HG03108 (cell line): ENCODE data around the gene PARN.

Source experiments
- ATAC-seq: cut with Tn5 transposase; IDR thresholded peaks from one replicate; pipeline ENCODE4 v1.9.1; 2021; ENCODE audit warnings: moderate library complexity; ENCODE audit not compliant: unreplicated experiment

PARN gene

DNA sequence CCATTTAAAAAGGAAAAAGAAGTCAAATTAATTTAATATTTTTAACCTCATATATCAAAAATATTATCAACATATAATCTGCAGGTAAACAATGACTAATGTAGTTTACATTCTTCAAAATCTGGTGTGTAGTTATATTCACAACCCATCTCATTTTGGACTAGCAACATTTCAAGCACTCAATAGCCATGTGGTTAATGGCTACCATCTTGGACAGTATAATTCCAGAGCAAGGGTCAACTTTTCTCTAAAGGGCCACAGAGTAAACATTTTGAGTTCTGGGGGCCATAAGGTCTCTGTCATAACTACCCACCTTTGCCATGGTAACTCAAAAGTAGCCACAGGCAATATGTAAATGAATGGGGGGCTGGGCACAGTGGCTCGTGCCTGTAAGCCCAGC lies 153.9 kb downstream of the PARN start:
- no peak for ATAC-seq

- ATAC-seq: no peak
These were observed 154.5 kb downstream of the PARN start for GRCh38 chr16:14475370-14476139.

DNA sequence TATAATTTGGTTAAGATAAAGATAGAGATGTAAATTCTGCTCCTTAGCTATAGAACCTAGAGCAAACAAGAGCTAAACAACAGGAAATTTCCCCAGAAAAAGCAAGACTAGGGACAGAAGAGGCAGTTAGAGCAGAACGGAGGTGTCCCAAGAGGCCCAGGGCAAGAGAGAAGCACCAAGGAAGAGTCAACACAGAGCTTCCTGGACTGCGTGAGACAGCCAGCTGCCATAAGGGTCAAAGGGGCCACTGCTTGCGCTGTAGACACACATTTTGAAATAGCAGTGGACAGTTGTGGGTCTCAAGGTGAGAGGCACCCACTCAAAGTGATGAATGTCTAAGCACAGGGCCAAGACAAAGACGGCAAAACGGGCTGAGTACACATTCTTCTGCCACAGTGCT lies 156.6 kb downstream of the PARN start:
- no peak for ATAC-seq

GRCh38 chr16:14472357-14472756 lies 157.7 kb downstream of the PARN start:
- no peak for ATAC-seq

DNA sequence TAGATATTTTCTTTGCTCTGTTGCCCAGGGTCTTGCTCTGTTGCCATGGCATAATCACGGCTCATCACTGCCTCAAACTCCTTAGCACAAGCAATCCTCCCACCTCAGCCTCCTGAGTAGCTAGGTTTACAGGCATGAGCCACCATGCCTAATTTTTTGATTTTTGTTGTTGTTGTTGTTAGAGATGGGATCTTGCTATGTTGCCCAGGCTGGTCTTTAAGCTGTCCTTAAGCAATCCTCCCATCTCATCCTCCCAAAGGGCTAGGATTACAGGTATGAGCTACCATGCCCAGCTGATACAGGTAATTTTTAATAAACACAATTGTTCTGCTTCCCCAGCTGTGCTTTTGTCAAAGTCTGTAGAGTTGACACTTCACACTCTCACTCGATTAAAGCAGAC lies 159.3 kb downstream of the PARN start:
- ATAC-seq: no peak

- ATAC-seq: no peak
These were observed 164.3 kb downstream of the PARN start for GRCh38 chr16:14465799-14466198.

- ATAC-seq: no peak
These were observed 165.3 kb downstream of the PARN start for GRCh38 chr16:14464796-14465195.

- ATAC-seq: no peak
These were observed 165.9 kb downstream of the PARN start for GRCh38 chr16:14464192-14464591.

GRCh38 chr16:14462811-14463210 lies 167.2 kb downstream of the PARN start:
- ATAC-seq: no peak

DNA sequence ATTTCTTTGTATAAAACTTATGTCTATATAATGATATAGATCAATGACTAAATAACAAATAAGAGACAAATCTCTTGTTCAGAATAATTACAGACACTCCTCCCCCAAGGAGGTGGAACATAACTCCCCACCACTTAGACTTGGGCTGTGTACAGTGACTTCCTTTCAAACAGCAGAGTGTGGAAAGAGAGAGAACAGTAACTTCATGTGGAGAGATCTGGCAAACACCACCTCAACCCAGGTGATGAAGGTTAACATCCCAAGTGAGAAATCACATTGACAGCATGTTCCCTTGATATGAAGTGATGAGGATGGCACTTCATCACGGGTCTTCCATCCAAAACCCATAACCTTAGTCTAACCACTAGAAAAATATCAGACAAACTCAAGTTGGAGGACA lies 169.3 kb downstream of the PARN start:
- no peak for ATAC-seq

DNA sequence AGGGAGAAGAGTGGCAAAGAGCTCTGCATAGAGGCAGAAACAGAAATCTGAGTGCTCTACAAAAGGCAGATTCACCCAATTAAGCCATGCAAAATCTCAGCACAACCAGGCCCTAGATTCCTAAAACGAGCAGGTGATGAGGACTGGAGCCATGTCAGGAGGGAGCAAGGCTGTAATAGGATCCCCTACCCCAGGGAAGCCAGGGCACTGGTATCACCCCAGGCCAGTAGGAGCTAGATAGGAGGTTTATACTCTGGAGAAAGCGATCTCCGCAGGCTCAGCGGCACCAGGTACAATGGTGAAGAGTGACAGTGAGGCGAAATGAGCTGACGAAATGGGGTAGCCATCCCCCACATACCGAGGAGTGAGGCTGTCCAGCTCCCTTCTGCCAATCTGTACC lies 171.5 kb downstream of the PARN start:
- no peak for ATAC-seq

GRCh38 chr16:14456793-14457481 lies 173.1 kb downstream of the PARN start:
- ATAC-seq: no peak

- ATAC-seq: no peak
These were observed 174.5 kb downstream of the PARN start for GRCh38 chr16:14455573-14455972.

DNA sequence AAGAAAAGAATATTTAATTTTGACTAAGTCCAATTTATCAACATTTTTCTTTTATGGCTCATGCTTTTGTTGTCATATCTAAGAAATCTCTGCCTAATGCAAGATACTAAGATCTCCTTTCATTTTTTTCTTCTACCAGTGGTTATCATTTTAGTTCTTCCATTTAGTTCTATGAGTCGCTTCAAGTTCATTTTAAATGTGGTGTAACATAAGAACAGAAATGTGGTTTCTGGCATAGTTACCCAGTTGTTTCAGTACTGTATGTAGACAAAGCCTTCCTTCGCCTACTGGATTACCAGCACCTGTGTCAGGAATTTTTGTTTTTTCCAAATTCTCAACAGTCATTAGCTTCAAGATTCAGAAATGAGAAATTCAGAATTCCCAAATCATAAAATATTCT lies 175.7 kb downstream of the PARN start:
- no peak for ATAC-seq

GRCh38 chr16:14452066-14452465 lies 178.0 kb downstream of the PARN start:
- ATAC-seq: no peak

GRCh38 chr16:14450846-14451245 lies 179.2 kb downstream of the PARN start:
- ATAC-seq: no peak

GRCh38 chr16:14449790-14450480 lies 180.1 kb downstream of the PARN start:
- ATAC-seq: no peak

- ATAC-seq: no peak
These were observed 180.7 kb downstream of the PARN start for GRCh38 chr16:14449334-14449733.

DNA sequence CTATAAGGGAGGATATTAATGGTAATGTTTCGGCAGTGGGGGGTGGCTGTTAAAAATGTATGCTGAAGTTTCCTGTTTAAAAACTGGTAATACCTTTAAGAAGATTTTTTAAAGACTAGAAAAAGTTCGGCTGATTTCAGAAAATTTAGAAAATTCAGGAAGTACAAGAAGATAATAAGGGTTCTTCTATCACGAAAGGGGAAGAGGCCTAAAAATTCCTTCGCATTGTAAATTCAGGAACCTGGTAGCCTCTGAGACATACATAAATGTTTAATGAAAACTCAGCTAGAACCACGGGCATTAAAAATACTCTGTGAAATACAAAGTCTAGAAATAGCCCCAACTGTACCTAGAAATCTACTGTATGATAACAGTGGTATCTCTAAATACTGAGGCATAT lies 181.2 kb downstream of the PARN start:
- ATAC-seq: no peak

DNA sequence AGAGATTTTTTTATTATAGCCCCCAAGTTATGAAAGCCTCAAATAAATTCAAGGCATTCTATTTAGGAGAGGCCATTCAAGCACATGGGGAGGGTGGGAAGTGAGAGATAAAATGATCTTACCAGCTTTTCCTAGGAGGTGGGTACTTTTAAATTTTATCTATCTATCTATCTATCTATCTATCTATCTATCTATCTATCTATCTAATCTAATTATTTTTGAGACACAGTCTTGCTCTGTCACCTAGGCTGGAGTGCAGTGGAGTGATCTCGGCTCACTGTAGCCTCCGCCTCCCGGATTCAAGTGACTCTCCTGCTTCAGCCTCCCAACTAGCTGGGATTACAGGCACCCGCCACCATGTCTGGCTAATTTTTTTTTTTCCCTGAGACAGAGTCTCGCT lies 182.3 kb downstream of the PARN start:
- ATAC-seq: no peak

DNA sequence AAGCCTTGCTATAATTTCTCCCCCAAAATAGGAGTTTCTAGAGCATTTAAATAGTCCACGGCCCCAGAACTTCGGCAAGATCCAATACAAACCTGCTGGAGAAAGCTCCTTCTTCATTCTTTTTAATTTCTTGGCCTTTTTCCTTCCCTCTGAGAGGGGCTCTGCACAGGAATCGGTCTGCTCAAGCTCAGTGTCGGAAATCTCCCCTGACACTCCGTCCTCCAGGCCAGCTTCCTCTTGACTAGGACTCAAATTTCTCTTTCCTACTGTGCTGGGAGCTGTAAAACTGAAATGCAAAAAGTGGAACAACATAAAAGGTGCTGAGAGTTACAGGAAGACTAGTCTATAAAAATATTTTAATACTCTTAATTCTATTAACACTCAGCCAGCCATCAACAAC lies 183.3 kb downstream of the PARN start:
- no peak for ATAC-seq
